Stimulated activated CD4-positive, alpha-beta T cell treated with anti-CD3 and anti-CD28 coated beads, TNF-alpha, amount 100 ng/mL, for 4 hours (primary cell): Measurements from ENCODE around the gene ADGRL2.

ENCODE experiments used
- DNase-seq, 3 experiments: peaks; one replicate each; pipeline ENCODE4 v3.0.0-alpha.2; 2020; ENCODE audit warnings: low read depth in 3 of 3

Gene ADGRL2

DNA sequence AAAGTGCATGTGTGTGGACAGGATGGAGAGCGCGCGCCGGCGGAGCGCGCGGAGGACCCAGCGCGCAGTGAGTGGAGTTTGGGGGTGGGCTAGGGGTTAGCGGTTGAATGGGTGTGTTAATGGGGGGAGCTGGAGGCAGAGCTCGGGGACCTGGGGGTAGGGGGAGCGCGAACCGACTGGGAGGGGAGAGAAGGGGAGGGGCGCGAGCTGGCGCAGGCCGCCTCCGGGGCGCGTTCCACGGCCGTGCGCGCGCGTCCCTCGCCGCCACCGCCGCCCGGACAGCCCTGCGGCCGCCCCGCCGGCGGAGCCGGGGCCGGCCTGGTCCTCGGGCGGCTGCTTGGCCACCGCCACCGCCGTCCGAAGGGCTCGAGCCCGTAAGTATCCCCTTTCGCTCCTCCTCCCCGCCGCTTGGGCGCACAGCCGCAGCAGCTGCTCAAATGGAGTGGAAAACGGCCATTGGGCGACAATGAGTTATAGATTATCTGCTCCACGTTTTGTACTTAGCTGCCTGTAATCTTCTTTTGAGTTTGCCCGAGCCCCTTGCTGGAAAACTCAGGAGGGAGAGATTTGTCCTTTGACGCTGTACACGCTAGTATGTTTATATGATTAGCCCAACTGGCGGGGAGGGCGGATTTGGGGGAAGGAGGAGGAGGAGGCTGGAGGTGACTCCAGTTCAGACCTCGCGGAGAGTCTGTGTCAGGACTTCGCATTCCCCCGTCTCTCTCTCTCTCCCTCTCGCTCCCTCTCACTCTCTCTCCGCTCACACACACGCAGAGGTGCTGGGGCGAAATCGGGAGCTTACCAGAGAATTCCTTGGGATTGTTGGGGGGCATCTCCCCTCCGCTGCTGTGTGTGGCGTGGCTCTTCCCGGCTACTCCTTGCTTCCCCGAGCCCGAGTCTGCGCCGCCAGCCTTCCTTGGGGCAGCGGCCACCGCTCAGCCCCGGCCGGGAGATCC is at the start of gene ADGRL2:
ADGRL2 (plus strand) TSS at position 240 of the 956 bp plus-strand sequence. CDS start 36,051 bp downstream, outside the sequence.
- DNase-seq: no peak

DNA sequence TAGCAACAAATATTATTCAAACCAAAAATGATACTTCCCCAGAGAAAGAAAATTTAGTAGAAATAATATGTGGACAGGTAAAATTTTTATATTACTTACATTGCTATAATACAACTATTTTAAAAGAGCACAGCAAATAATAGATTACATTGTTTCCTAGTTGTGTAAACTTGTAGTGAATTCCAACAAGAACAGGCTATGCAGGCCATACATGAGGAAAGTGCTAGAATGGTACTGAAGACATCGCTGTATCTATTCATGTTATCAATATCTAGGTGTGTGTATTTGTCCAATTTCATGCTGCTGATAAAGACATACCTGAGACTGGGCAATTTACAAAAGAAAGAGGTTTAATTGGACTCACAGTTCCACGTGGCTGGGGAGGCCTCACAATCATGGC is 47.9 kb upstream of the ADGRL2 start:
- DNase-seq: no peak

DNA sequence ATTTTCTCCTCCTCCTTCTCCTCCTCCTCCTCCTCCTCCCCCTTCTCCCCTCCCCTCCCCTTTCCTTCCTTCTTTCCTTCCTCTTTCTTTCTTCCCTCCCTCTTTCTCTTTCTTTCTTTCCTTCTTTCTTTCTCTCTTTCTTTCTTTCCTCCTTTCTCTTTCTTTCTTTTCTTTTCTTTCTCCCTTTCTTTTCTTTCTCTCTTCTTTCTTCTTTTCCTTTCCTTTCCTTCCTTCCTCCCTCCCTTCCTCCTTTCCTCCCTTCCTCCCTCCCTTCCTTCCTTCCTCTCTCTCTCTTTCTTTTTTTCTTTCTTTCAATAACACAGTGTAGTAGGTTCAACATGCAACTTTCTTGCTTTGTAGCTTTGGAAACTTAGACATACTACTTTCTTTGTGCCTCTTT is 46.3 kb upstream of the ADGRL2 start:
- no peak for DNase-seq

DNA sequence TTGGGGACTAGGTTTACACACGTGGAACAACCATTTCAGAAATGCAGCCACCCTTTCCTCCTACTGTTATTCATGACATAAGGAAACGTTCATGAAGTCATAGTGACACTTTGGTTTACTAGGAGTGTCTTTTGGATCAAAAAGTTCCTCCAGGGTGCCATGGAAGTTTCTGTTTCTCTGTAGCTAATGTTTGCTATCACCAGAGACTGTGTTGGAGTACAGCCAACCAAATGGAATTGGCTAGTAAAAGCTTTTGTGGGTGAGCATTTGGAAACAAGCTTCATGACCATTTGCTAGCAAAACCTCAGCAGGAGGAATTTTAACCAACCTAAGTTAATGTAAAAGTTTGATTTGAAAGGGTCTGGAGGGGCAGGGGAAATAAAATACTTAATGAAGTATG is 43.9 kb upstream of the ADGRL2 start:
- DNase-seq: no peak

DNA sequence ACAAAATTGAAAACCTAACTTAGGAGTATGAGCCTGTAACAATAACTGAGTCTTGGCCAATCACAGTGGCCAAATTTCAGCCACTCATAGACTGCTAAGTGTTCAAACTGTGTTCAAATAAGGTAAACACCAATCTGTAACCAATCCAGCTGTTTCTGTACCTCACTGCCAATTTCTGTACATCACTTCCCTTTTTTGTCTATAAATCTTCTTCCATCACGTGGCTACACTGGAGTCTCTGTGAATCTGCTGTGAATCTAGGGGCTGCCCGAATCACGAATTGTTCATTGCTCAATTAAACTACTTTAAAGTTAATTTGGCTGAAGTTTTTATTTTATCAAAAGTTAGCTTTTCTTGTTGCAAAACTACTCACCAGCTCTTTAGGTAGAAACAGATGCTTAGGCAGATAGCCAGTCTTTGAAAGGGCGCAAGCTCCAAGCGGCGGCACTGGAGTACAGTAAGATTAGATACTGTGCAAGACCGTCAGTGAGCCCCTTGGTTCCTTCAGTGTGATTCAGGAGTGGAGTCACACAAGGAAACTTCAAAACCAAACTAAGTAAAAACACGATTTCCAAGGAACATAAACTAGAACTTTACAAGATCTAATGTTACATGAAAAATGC is 43.2 kb upstream of the ADGRL2 start:
- DNase-seq: no peak

DNA sequence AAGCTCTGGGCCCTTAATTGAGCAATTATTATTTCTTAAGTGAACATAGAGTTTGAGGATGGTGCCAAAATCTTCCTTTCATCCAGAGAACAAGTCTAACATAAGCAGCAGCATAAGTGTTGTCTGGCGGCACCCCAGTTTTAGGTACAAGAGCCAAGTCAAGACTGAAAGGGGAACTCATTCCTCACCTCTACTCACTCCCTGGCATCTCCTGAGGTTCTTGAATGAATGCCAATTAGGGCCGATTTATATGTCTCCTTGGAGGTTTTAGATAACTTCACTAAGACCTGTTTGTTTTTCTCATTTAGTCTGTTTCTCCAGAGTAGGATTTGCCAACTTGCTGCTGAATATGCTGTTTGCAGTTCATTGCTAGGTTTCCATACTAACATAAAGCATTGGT is 42.6 kb upstream of the ADGRL2 start:
- DNase-seq: no peak

DNA sequence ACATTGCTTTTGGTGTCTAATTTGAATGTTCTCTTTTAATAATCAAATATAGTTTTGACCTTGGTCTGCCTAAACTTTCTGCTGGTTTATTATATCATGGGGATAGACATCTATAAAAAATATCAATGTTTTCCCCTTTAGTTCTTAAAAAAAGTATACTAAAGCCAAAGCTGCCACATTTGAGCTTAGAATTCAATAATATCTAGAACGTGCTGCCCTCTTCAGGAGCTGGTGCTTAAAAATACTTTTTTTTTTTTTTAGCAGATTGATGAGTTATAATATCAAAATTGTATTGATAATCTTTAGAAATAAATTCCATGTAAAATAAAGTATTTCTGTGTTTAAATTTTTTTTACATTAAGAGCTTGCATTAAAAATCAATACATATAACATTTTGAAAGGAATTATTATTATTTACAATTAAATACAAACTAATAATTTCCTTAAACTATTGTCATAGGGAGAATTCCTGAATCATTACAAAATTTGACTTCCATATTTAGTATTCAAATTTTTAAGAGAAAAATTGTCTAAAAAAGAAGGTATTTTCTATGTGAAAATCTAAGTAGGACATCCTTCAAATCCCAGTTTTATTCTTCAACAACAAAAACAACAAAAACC is 40.1 kb upstream of the ADGRL2 start:
- no peak for DNase-seq

DNA sequence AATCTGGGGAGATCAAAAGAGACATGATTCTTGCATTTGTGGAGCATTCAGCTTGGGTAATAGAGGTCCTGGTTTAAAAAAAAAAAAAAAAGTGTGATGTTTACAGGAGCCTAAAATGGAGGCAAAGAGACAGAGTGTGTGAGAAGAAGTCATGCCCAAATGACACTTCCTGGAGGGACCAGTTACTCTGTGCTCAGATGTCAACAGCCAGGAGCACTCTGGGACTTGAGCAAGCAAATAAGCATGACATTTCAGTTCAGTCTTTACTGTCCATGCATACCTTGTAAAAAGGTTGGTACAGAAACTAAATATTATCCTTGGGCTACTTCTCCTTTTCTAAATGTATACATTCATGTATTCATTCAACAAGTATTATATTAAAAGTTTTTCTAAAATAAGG is 25.2 kb upstream of the ADGRL2 start:
- no peak for DNase-seq

DNA sequence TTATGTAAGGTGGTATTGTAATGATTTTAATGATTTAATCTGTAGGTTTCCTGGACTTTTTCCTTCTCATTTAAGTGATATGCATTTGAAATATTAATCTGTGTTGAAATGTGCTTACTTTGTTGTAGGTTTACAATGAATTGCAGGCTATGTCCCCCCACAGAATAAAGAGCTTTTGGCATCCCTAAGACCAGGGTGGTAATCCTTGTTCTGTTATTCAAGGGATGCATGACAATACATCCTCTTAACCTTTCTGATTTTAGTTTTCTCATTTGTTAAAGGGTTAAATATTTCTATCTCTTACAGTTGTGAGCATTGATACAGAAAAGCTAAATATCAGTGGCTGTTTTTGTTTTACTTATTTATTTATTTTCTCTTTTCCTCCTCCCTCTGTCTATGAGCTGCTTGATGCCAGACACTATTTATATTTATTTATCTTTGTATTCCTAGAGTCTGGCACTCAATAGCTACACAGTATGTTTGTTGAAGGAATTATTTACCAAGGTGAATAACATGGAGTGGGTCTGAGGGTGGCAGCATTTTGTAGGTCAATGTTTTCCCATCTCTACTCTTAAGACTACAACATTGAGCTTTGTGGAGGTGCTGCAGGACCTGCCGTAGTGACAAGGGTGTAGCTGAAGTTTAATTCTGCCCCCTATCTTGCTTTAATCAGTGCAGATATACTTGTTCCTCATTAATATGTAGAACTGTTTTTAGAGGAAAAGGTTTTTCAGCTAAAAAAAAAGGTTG is 19.9 kb upstream of the ADGRL2 start:
- DNase-seq: no peak

DNA sequence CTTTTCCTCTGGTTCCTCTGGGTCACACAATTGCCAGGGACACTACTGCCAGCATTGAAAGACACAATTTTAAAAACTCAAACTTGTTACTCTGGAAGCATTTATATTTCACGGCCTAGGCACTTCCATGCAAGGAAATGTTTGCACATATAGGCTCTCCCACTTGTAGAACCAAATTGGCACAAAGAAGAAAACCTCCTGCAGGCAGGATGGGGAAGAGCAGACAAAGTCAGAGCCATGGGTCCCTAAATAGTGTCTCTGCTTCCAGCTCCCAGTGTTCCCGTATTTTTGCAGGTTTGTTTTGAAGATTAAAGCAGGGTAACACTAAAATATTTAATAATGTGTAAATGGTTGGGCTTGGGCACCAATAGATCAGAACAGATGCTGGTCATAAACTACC is 19.0 kb upstream of the ADGRL2 start:
- no peak for DNase-seq

DNA sequence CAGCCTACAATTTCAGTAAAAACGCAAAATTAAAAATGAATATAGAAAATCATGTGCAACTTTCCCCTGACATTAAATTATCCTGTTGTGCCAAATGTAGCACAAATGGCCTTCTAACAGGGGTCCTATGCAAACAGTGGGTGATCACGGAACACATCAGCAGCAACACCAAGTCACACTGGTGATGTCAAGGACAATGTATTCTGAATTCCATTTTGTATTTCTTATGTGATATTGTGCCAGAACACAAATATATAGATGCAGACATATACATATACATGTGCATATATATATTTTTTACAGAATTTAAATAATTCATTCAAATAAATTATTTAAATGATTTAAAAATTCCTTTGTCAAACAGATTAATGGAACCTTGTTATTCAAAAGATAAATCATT is 8.6 kb upstream of the ADGRL2 start:
- no peak for DNase-seq

DNA sequence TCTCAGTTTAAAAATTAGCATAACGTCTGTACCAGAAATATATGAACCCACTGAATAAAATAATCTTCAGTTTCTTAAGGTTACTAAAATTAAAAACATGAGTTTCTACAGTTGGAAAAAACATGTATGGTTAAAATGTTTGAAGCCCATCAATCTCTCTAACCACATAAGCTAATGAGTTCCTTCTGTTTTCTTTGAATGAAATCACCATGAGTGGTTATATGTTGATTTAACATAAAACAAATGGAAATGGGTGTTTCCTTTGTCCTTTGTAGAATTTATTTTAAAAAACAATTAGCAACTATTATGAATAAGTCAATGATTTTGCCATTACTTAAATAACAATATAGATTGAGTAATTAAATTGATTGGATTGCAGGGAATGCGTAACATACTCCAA is 3.0 kb upstream of the ADGRL2 start:
- no peak for DNase-seq

DNA sequence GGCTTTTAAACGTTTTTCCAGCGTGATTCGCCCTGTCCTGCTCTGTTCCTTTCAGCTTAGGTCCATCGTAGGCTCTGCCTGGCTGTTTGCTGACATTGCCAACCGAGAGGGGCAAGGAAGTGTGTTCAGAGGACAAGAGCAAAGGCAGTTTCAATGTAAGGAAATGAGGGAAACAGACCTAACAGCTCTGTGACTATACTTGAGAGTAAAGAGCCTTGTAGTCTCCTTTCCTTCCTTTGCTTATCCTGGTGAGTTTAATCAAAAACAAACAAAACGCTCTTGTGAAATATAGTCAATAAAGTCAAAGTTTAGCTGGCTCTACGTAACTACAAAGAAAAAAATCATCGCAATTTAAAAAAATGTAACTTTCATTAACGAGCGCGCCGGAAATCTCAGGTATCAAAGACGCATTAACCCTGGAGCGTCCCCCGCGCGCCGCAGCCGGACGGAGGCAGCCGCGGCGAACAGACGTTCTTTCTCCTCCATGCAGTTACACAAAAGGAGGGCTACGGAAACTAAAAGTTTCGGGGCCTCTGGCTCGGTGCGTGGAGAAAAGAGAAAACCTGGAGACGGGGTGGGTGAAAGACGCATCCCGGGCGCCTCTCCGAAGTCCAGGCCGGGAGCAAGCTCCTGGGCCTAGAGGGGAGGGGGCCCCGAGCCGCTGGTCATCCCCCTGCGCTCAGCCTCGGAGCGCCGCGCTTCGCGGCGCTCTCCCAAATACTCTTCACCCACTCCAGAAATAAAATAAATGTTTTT is 617 bp upstream of the ADGRL2 start:
- no peak for DNase-seq

DNA sequence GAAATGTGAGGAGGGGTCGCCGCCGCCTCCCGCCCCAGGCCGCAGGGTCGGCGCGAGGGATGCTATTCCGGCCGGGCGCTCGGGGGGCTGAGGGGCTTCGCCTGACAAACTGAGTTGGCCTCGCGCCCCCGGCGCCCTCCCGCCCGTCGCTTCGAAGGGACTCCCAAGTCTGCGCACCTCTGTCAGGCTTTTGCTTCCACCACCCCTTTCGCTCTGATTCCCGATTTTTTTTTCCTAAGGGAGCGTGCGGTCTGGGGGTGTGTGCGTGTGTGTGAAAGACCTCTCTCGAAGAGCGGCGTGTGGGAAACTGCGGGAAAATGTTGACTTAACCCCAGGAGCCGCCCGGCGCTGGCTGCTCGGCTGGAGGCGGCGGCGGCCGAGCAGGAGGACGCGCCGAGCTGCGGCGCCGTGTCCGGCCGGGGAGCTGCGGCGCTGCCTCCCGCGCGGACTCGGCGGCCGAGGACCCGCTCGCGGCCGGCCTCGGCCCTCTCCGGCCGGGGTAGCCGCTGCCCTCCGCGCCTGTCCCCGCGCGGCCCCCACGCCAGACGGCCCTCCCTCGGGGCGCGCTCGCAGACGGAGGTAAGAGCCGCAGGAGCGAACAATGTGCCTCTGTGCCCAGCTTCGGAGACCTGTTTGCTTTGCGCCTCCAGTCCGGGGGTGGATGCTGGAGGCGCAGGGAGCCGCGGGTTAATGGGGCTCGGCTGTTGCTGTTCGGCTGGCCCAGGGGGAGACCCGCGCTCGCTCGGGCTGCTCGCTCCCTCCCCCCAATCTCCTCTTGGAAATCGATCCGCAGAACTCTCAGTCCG is 1.1 kb downstream of the ADGRL2 start:
- no peak for DNase-seq

DNA sequence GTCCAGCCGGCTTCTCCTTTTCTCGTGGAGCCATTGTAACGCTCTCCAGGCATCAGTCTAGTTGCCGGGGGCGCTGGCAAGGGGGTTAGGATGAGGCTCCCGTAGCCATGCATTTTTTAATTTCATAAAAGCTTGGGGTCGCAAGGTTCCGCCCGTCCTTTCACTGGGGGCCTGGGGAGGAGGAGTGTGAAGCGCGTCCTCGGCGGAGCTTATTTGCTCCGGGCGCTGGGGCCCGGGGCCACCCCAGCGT is 1.6 kb downstream of the ADGRL2 start:
- no peak for DNase-seq

DNA sequence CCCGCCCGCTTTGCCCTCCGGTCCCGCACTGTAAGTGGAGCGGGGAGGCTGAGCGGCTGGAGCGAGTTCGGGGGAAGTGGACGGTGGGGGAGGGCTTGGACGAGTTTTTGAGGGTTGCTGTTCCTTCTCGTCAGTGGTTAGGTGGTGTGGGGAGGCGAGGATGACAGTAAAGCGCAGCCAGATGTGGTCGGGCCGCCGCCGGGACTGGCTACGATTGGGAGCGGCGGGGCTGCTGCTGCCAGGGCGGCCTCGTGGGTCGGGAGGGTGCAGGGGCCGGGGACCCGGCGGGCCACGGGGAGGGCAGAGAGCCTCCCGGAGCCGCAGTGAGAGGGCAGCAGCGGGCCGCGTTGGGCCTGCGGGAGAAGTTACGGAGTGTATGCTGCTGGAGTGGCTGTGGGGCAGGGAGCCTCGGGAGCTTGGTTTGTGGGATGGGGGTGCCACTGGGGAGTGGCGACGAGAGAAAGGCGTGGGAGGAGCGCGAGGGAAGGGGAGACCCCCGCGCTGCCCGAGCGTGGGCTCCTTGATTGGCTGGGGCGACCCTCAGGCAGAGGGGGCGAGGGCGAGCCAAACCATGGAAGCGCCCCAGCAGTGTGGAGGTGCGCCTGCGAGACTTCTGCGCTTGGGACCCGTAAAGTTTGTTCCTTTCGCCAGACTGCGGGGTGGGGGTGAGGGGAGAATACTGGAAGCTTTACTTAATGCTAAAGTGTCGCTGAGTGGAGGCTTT is 2.1 kb downstream of the ADGRL2 start:
- DNase-seq: no peak

DNA sequence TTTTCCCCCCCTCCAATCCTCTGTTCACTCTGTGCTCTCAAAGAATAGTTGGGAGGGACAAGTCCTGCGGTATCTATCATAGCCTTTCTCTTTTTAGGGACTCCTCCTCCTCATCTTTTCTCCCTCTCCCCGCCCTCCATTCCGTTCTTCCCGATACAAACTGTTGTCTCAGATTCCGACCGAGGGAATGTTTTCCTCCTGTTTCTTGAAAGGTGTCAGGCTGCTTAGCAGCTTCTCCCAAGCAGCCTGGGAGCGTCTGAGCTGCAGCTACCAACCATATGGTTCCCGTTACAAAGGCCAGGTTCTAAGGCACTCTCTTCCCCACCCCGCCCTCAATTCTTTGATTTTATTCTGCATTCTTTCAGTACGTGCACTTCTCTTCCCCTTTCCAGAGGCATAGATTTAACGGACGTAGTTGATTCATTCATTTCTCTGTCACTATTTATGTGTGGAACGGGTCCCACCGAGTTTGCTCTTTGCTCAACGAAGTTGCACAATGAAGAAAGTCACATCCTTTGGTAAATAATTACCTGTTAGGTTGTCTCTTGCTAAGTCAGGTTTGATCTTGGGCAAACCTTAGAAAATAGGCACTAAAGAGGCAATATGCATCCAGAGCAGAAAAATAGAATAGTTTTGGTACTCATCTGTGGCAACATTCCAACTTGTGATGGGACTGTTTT is 2.8 kb downstream of the ADGRL2 start:
- DNase-seq: no peak

DNA sequence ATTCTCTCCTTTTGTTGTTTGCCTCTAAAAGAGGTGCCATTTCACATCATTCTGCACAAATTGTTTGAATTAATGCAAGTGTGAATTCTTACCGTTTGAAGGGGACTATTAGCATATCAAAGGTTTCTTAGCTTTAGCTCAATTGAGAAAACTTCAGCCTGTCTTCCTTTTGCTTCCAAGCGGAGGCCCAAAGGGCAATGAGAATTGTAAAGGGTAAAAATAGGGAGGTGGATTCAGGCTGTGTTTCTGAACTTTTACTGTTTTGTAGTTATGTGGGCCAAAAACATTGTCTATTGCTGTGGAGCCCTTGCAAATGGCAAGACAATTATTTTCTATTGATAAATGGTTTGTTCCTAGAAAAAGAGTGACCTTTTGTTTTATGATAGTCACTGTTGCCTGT is 3.6 kb downstream of the ADGRL2 start:
- DNase-seq: no peak
